Heart left ventricle (tissue), 16 donors: ENCODE measurements around the gene TMEM176B. TPM values are rescaled to one million over a fixed set of nuclear protein-coding genes. Genes with fewer than 3 reads are reported as not detected.

Experiments used
- ATAC-seq, 4 donors: fragments of 200-7000 bp; cut with Tn5 transposase; one replicate each; pipeline ENCODE4 v1.9.1; 2020 to 2022; ENCODE audit warnings: moderate library complexity in 4 of 4, mild to moderate bottlenecking in 3 of 4, moderate number of reproducible peaks in 1 of 4
- DNase-seq, 5 donors: peaks; one replicate each; pipeline ENCODE4 v3.0.0-alpha.2; 2020
- H3K27ac ChIP-seq, 12 donors: fragments of 200-600 bp; sonication (generic) in 4 of 12; one replicate each; pipeline versions ENCODE4 v1.5.0 to v1.8.0; 2016 to 2022; ENCODE audit warnings: mild to moderate bottlenecking in 2 of 12
- H3K27me3 ChIP-seq, 9 donors: fragments of 200-600 bp; sonication (generic) in 2 of 9; one replicate each; pipeline versions ENCODE4 v1.5.1 to v1.8.0; 2016 to 2022; ENCODE audit warnings: mild to moderate bottlenecking in 3 of 9
- H3K36me3 ChIP-seq, 9 donors: fragments of 200-600 bp; sonication (generic) in 2 of 9; one replicate each; pipeline versions ENCODE4 v1.5.0 to v1.8.0; 2018 to 2022; ENCODE audit warnings: mild to moderate bottlenecking in 2 of 9
- H3K4me1 ChIP-seq, 12 donors: fragments of 200-600 bp; sonication (generic) in 4 of 12; one replicate each; pipeline versions ENCODE4 v1.5.0 to v1.8.0; 2016 to 2022; ENCODE audit warnings: mild to moderate bottlenecking in 3 of 12
- H3K4me3 ChIP-seq, 12 donors: fragments of 200-600 bp; sonication (generic) in 4 of 12; one replicate each; pipeline versions ENCODE4 v1.5.0 to v1.8.0; 2017 to 2022; ENCODE audit warnings: mild to moderate bottlenecking in 9 of 12, moderate library complexity in 4 of 12
- H3K9me3 ChIP-seq, 12 donors: fragments of 200-600 bp; sonication (generic) in 4 of 12; one replicate each; pipeline versions ENCODE4 v1.5.0 to v1.8.0; 2016 to 2022; ENCODE audit warnings: mild to moderate bottlenecking in 1 of 12
- CTCF ChIP-seq, 12 donors: fragments of 200-600 bp; sonication (generic) in 4 of 12; IDR thresholded peaks; one replicate each; pipeline versions ENCODE4 v1.5.0 to v1.8.0; 2018 to 2022; ENCODE audit warnings: antibody characterized with exemption in 12 of 12, mild to moderate bottlenecking in 5 of 12
- POLR2A ChIP-seq, 2 donors: fragments of 450-650 bp; IDR thresholded peaks; one replicate each; pipeline ENCODE4 v1.6.1; 2017; ENCODE audit warnings: antibody characterized with exemption in 2 of 2, mild to moderate bottlenecking in 2 of 2, moderate library complexity in 2 of 2
- WGBS, 4 donors: extraction: QIAGEN DNeasy Blood & Tissue Kit in 2 of 4; methylation state at CpG; one replicate each; pipeline versions ENCODE4 v1.1.5 to v1.1.7; 2013 to 2018; 5-methylcytosine and 5-hydroxymethylcytosine counted together
- intact Hi-C, 10 donors: fragments of 100-400 bp; cut with DNase I; formaldehyde crosslinking; loops; one replicate each; pipeline versions ENCODE4 v1.11.1 to v1.14.2; 2022
- polyA plus RNA-seq, 2 donors: library from polyadenylated mRNA; stranded (reverse); fragments of 200-250 nt; gene quantifications; one replicate each; pipeline ENCODE4 v1.2.3, GENCODE V29; 2013
- total RNA-seq, 9 donors: library from RNA; depleted of rRNA in 2 of 9; stranded (reverse); fragments of >200 nt in 2 of 9; fragmentation: NEBNext Ultra II Directional in 3 of 9; extraction: Animal tissue kit (Norgen Biotek cat#: 25700) in 3 of 9; gene quantifications; one replicate each; pipeline versions ENCODE4 v1.1.0 to v1.2.4, GENCODE V29; 2016 to 2023
- donor health status: ischemic (EF 13 %, LVEDD 7.1; RV severe dilation, severe dysfunction).
- donor health status: healthy with polysubstance abuse.
- donor health status: DM: no; HTN: yes; CAD: no.
- donor health status: DM: no; HTN: no; CAD: no.
- donor health status: ischemic (EF 25% LVEDD 6.9; RV normal size, moderate dysfunction).
- donor health status: ischemic (EF 25% LVEDD 5.7; RV mildly dilated, moderate dysfunction).
- donor health status: healthy.
- donor health status: DM: yes; HTN: yes; CAD: no.
- donor health status: ischemic (EF 35%, LVEDD 5.7; RV mildly dilated, moderate dysfunction).
- donor health status: nonischemic (EF 11% LVEDD 7.7; RV severe dilation, severe dysfunction).
- donor health status: DM: yes; HTN: yes; CAD: no.
- donor health status: PGD.
- donor health status: ischemic (EF 29% LVEDD 5.4; RV normal size, mild dysfunction).
- donor health status: nonischemic (EF 23%, LVEDD 6.1; RV moderate dilation, normal function).

The TMEM176B gene
- total and polyA plus RNA-seq, 11 donors, result 18.9 to 137 (median 84.3) TPM

GRCh38 chr7:150742286-150742968 is 57.7 kb downstream of the TMEM176B start:
- Histone ChIP-seq H3K9me3 (no peaks in the 10 kb centered on the region), H3K27ac (peak overlapping the region in 7 of 12 donors; percentile 6 to 96 (median 83)), H3K27me3 (no peaks in the 10 kb centered on the region), H3K4me1 (peaks cover 5 to 61% (median 33%) of the 10 kb centered on the region in 12 donors), H3K4me3 (peak overlapping the region in 1 of 12 donors; percentile 78), H3K36me3 (peaks cover 0 to 52% (median 31%) of the 10 kb centered on the region in 9 donors)
- DNase-seq (no peak), ATAC-seq (no peak)
- intact Hi-C loops, result loop anchor here in 2 of 10 donors (5.0 kb wide), 2 partner anchors 110 to 290 kb away; partner anchors contain the start of genes GIMAP6 (in 1 of the 2) and GIMAP8 (in 1 of the 2)
- WGBS, 4 donors, result 81 to 90% (median 82%) methylated on average over 12 to 14 of the region's 14 CpGs
- no peak for TF ChIP-seq POLR2A (IDR thresholded peaks at IDR 0.05)
- no peak for TF ChIP-seq CTCF (IDR thresholded peaks at IDR 0.05)

Other genes starting within 250 kb of the TMEM176B start
- gene GIMAP4, start 233.0 kb downstream of the TMEM176B start, total RNA-seq, result 10 to 100 TPM; 25.1 to 80.2 (median 35.2) TPM
- gene GIMAP4, start 233.0 kb downstream of the TMEM176B start, polyA plus RNA-seq, result 10 to 100 TPM; 32.8 to 35.5 TPM
- 10 to 100 TPM; 20.3 to 52.7 (median 24.4) TPM for gene GIMAP6, start 168.0 kb downstream of the TMEM176B start, total RNA-seq
- gene GIMAP6, start 168.0 kb downstream of the TMEM176B start, polyA plus RNA-seq, result 10 to 100 TPM; 13.8 to 29.6 TPM
- 10 to 100 TPM in 2 of 9 donors, 1 to 10 TPM in 7; 2.1 to 23.5 (median 4.9) TPM for gene GIMAP2, start 114.7 kb downstream of the TMEM176B start, total RNA-seq
- 1 to 10 TPM; 2.3 to 6.6 TPM for gene GIMAP2, start 114.7 kb downstream of the TMEM176B start, polyA plus RNA-seq
- 1 to 10 TPM; 3.4 to 9.2 (median 5.8) TPM for gene GIMAP1, start 83.8 kb downstream of the TMEM176B start, total RNA-seq
- 1 to 10 TPM; 7.7 to 9.7 TPM for gene GIMAP1, start 83.8 kb downstream of the TMEM176B start, polyA plus RNA-seq
- gene GIMAP5, start 62.9 kb downstream of the TMEM176B start, total RNA-seq, result 10 to 100 TPM in 8 of 9 donors, 1 to 10 TPM in 1; 6.4 to 40.4 (median 12.2) TPM
- gene GIMAP5, start 62.9 kb downstream of the TMEM176B start, polyA plus RNA-seq, result 10 to 100 TPM; 22.1 to 22.2 TPM
- gene TMEM176A, start 405 bp upstream of the TMEM176B start, total RNA-seq, result 10 to 100 TPM; 11.7 to 77.1 (median 37.9) TPM
- 10 to 100 TPM; 10.2 to 17.9 TPM for gene TMEM176A, start 405 bp upstream of the TMEM176B start, polyA plus RNA-seq
- gene AOC1, start 52.2 kb upstream of the TMEM176B start, total RNA-seq, result under 1 TPM in 5 of 9 donors, not detected in 4; 0.49 to 0.94 (median 0.69) TPM
- gene AOC1, start 52.2 kb upstream of the TMEM176B start, polyA plus RNA-seq, result under 1 TPM in 1 of 2 donors, not detected in 1; 0.06 TPM
- 100 to 1,000 TPM in 5 of 9 donors, 10 to 100 TPM in 4; 58.1 to 185 (median 104) TPM for gene KCNH2, start 178.0 kb upstream of the TMEM176B start, total RNA-seq
- gene KCNH2, start 178.0 kb upstream of the TMEM176B start, polyA plus RNA-seq, result 100 to 1,000 TPM in 1 of 2 donors, 10 to 100 TPM in 1; 59.8 to 154 TPM
- gene NOS3, start 190.7 kb upstream of the TMEM176B start, total RNA-seq, result 10 to 100 TPM in 7 of 9 donors, 1 to 10 TPM in 2; 9.4 to 49.4 (median 17.3) TPM
- gene NOS3, start 190.7 kb upstream of the TMEM176B start, polyA plus RNA-seq, result 10 to 100 TPM in 1 of 2 donors, 1 to 10 TPM in 1; 8.9 to 20.5 TPM
- 1 to 10 TPM in 1 of 9 donors, under 1 TPM in 1, not detected in 7; 0.07 to 1.0 TPM for gene ATG9B, start 224.1 kb upstream of the TMEM176B start, total RNA-seq
- under 1 TPM; 0.26 to 0.38 TPM for gene ATG9B, start 224.1 kb upstream of the TMEM176B start, polyA plus RNA-seq
- 10 to 100 TPM; 13.6 to 34.5 (median 26.0) TPM for gene ABCB8, start 228.1 kb upstream of the TMEM176B start, total RNA-seq
- 10 to 100 TPM; 20.9 to 29.0 TPM for gene ABCB8, start 228.1 kb upstream of the TMEM176B start, polyA plus RNA-seq
- gene ASIC3, start 248.2 kb upstream of the TMEM176B start, total RNA-seq, result 1 to 10 TPM; 2.7 to 8.2 (median 4.8) TPM
- 10 to 100 TPM in 1 of 2 donors, 1 to 10 TPM in 1; 2.8 to 12.9 TPM for gene ASIC3, start 248.2 kb upstream of the TMEM176B start, polyA plus RNA-seq